Peyer's patch (tissue), 4 donors: ENCODE data around the gene HOMER1.

Source experiments
- CTCF ChIP-seq, 6 experiments: fragments of 450-650 bp in 4 of 6; fragments of 200-600 bp in 2 of 6; sonication (generic) in 1 of 6; IDR thresholded peaks; one replicate each; pipeline ENCODE4 v1.5.1; 2017 to 2019; ENCODE audit warnings: antibody characterized with exemption in 6 of 6, mild to moderate bottlenecking in 3 of 6, moderate library complexity in 1 of 6
- POLR2A ChIP-seq, 2 donors: fragments of 450-650 bp; IDR thresholded peaks; one replicate each; pipeline ENCODE4 v1.5.1; 2017; ENCODE audit warnings: antibody characterized with exemption in 2 of 2, mild to moderate bottlenecking in 2 of 2, moderate library complexity in 2 of 2

GRCh38 chr5:79480991-79481390 lies 32.9 kb downstream of the HOMER1 start:
- no peak for TF ChIP-seq CTCF (IDR thresholded peaks at IDR 0.05)
- no peak for TF ChIP-seq POLR2A (IDR thresholded peaks at IDR 0.05)
